K562 (cell line): ENCODE results near the gene RLN2. TPM values are rescaled to one million over a fixed set of nuclear protein-coding genes. Genes with fewer than 3 reads are reported as not detected.
"Not testable (repeated sequence)": the region's sequence is repeated elsewhere in the genome, so short reads cannot be mapped to it uniquely, and the experiment has no call there.

Experiments used
- ATAC-seq: fragments of 200-7000 bp; cut with Tn5 transposase; 3 replicates; pipeline ENCODE4 v1.9.1; 2020; ENCODE audit warnings: moderate library complexity
- Bru-seq: library from RNA; stranded (reverse); fragments of 400-500 nt; gene quantifications from one replicate; lab custom pipeline; 2021; lab: Mats Ljungman, UMichigan
- BruChase-seq, 2 experiments: library from RNA; stranded (reverse); fragments of 400-500 nt; gene quantifications; one replicate each; lab custom pipeline; 2021; lab: Mats Ljungman, UMichigan
- BruUV-seq: library from RNA; stranded (reverse); fragments of 400-500 nt; replicated peaks from 2 replicates; lab custom pipeline; 2021; lab: Mats Ljungman, UMichigan
- CTCF ChIA-PET: fragments of 300-600 bp; formaldehyde crosslinking; extraction: SDS; loops from one replicate; lab custom pipeline; 2021; ENCODE audit warnings: low intra/inter-chr PET ratio; lab: Yijun Ruan, JAX
- POLR2A ChIA-PET: fragments of 300-600, 350-650 bp; sonication (Branson Sonifier 250); formaldehyde crosslinking; extraction: SDS; loops from one replicate; lab custom pipeline; 2021; ENCODE audit warnings: antibody characterized with exemption, inconsistent platforms; lab: Yijun Ruan, JAX
- DNase-seq, 4 experiments: peaks; one replicate each; pipeline versions ENCODE4 v3.0.0 to v3.0.0-alpha.2; 2011 to 2018; ENCODE audit warnings: low spot score in 3 of 4, mixed read lengths in 3 of 4; ENCODE audit errors: extremely low read depth in 1 of 4
- FAIRE-seq: peaks from 2 replicates; lab custom pipeline; 2011; peaks lifted over from hg19 to GRCh38; lab: Jason Lieb, UNC
- H2AFZ ChIP-seq: 2 replicates; pipeline ENCODE4 v1.6.0; 2011; ENCODE audit warnings: low read depth, low read length, control low read depth, inconsistent platforms
- H3K27ac ChIP-seq: fragments of 200-600 bp; 3 replicates; pipeline ENCODE4 v1.8.0; 2011; ENCODE audit warnings: low read depth, mild to moderate bottlenecking, control low read depth, inconsistent platforms, low read length, moderate library complexity, mixed read lengths; ENCODE audit errors: extremely low read depth
- H3K27me3 ChIP-seq, 2 experiments: fragments of 300-600 bp in 1 of 2; 2 replicates in 1 of 2; 3 replicates in 1 of 2; pipeline versions ENCODE4 v1.6.0 to v1.8.0; 2011; ENCODE audit warnings: inconsistent platforms in 2 of 2, low read length in 2 of 2, mild to moderate bottlenecking in 1 of 2, mixed read lengths in 1 of 2, moderate library complexity in 1 of 2; ENCODE audit not compliant: control insufficient read depth in 2 of 2, insufficient read depth in 2 of 2
- H3K36me3 ChIP-seq: fragments of 300-600 bp; 3 replicates; pipeline ENCODE4 v1.8.0; 2011; ENCODE audit warnings: mild to moderate bottlenecking, low read length, inconsistent platforms; ENCODE audit not compliant: control insufficient read depth, insufficient read depth
- H3K4me1 ChIP-seq, 2 experiments: fragments of 200-600 bp in 1 of 2; replicated peaks in 1 of 2; 2 replicates in 1 of 2; 3 replicates in 1 of 2; pipeline versions ENCODE4 v1.5.1 to v1.8.0; 2011; ENCODE audit warnings: inconsistent platforms in 2 of 2, low read length in 2 of 2, mild to moderate bottlenecking in 1 of 2, mixed read lengths in 1 of 2, moderate library complexity in 1 of 2; ENCODE audit not compliant: control insufficient read depth in 2 of 2, insufficient read depth in 2 of 2
- H3K4me2 ChIP-seq: 2 replicates; pipeline ENCODE4 v1.6.1; 2011; ENCODE audit warnings: low read length, control low read depth, inconsistent platforms, mixed read lengths; ENCODE audit not compliant: insufficient read depth
- H3K4me3 ChIP-seq: fragments of 200-600 bp; sonication (generic), shearing (Covaris generic); 2 replicates; pipeline ENCODE4 v1.5.1; 2016; ENCODE audit warnings: control low read depth, inconsistent platforms
- H3K79me2 ChIP-seq: fragments of 200-600 bp; 3 replicates; pipeline ENCODE4 v1.8.0; 2011; ENCODE audit warnings: low read length, inconsistent platforms; ENCODE audit not compliant: control insufficient read depth, insufficient read depth
- H3K9ac ChIP-seq, 2 experiments: 2 replicates each; pipeline versions ENCODE4 v1.6.0 to v1.6.1; 2011; ENCODE audit warnings: low read depth in 2 of 2, low read length in 2 of 2, control low read depth in 1 of 2, inconsistent platforms in 1 of 2, mild to moderate bottlenecking in 1 of 2, mixed read lengths in 1 of 2; ENCODE audit not compliant: insufficient read depth in 1 of 2
- H3K9me1 ChIP-seq: one replicate; pipeline ENCODE4 v1.6.0; 2011; ENCODE audit warnings: inconsistent platforms, mild to moderate bottlenecking, low read length, moderate library complexity; ENCODE audit not compliant: control insufficient read depth, insufficient read depth
- H3K9me3 ChIP-seq: replicated peaks from 2 replicates; pipeline ENCODE4 v1.5.1; 2011; ENCODE audit warnings: low read depth, low read length, inconsistent platforms; ENCODE audit not compliant: control insufficient read depth, insufficient read depth
- H4K20me1 ChIP-seq: replicated peaks from 2 replicates; pipeline ENCODE4 v1.6.1; 2011; ENCODE audit warnings: low read length, inconsistent platforms, mixed read lengths; ENCODE audit not compliant: control insufficient read depth, insufficient read depth
- WGBS: fragments of 100-300 bp; shearing (Covaris generic); methylation state at CpG from one replicate; pipeline ENCODE4 v1.1.6; 2016; ENCODE audit warnings: low coverage, mixed read lengths; ENCODE audit not compliant: insufficient coverage; ENCODE audit errors: missing lambda C conversion rate; 5-methylcytosine and 5-hydroxymethylcytosine counted together
- in situ Hi-C: fragments of 300-500 bp; cut with MboI; formaldehyde crosslinking; loops from 4 replicates; pipeline ENCODE4 v1.15.0; 2018; ENCODE audit warnings: inconsistent platforms, mixed read lengths
- intact Hi-C: fragments of 100-400 bp; cut with micrococcal nuclease; formaldehyde crosslinking; loops from 2 replicates; pipeline ENCODE4 v1.14.2; 2022
- long read RNA-seq, 3 experiments: library from polyadenylated mRNA in 2 of 3; library from RNA in 1 of 3; unstranded in 2 of 3; stranded (forward) in 1 of 3; transcript quantifications; one replicate each; pipeline ENCODE4 v2.0.0, GENCODE V29; 2019 to 2022
- polyA minus RNA-seq, 3 experiments: library from RNA; depleted of rRNA, polyadenylated mRNA; stranded (reverse); fragments of >200 nt; gene quantifications; 2 replicates each; pipeline ENCODE4 v1.2.3, GENCODE V29; 2011
- polyA plus RNA-seq, 8 experiments: library from polyadenylated mRNA; depleted of rRNA in 4 of 8; stranded (reverse) in 5 of 8; unstranded in 3 of 8; fragments of >200 nt; fragmentation: Nextera tagmentation in 2 of 8; fragmentation: Illumina TruSeq in 1 of 8; extraction: Ambion mirVana in 2 of 8; extraction: Trizol in 1 of 8; gene quantifications; 2 replicates each; pipeline versions ENCODE4 v1.2.1 to v1.2.3, GENCODE V29; 2011 to 2014; ENCODE audit warnings: inconsistent platforms in 1 of 8, missing spikeins in 1 of 8
- total RNA-seq, 7 experiments: library from RNA; depleted of rRNA in 6 of 7; stranded (reverse); fragments of >200 nt in 6 of 7; fragmentation: Illumina TruSeq in 2 of 7; extraction: Trizol in 2 of 7; gene quantifications; 2 replicates each; pipeline versions ENCODE4 v1.2.1 to v1.2.3, GENCODE V29; 2011 to 2021; ENCODE audit warnings: low replicate concordance in 1 of 7

RLN2 gene
- not detected in 2 replicates for total RNA-seq (2011; cell fraction: chromatin; rRNA removed; ENCODE audit: low replicate concordance)
- total RNA-seq (2011; cell fraction: nucleolus; rRNA removed), result not detected in 2 replicates
- total RNA-seq (2011; cell fraction: nucleoplasm; rRNA removed), result not detected in 2 replicates
- not detected in 2 replicates for total RNA-seq (2014; rRNA removed)
- not detected in 2 replicates for total RNA-seq (2014; rRNA removed; fragmentation: Illumina TruSeq; extraction: Trizol)
- not detected in 2 replicates for total RNA-seq (2015; rRNA removed; fragmentation: Illumina TruSeq; extraction: Trizol)
- total RNA-seq (2021), result not detected in 2 replicates
- not detected in 2 replicates for polyA plus RNA-seq (2011; rRNA removed)
- not detected in 2 replicates for polyA plus RNA-seq (2011; cell fraction: cytosol; rRNA removed)
- not detected in 2 replicates for polyA plus RNA-seq (2011; cell fraction: nucleus; rRNA removed)
- not detected in 2 replicates for polyA plus RNA-seq (2012)
- polyA plus RNA-seq (2014; fragmentation: Illumina TruSeq; extraction: Trizol), result not detected in 2 replicates
- polyA plus RNA-seq (2014; fragmentation: Nextera tagmentation; extraction: Ambion mirVana), result under 1 TPM; 0.08 to 0.17 TPM
- polyA plus RNA-seq (2014; rRNA removed), result not detected in 2 replicates
- not detected in 2 replicates for polyA minus RNA-seq (2011; rRNA and poly(A)+ RNA removed)
- polyA minus RNA-seq (2011; cell fraction: cytosol; rRNA and poly(A)+ RNA removed), result not detected in 2 replicates
- not detected in 2 replicates for polyA minus RNA-seq (2011; cell fraction: nucleus; rRNA and poly(A)+ RNA removed)
- Bru-seq, nascent RNA, result percentile 13 among the genes with signal in this experiment
- BruChase-seq, experiment 1, labeled RNA remaining after a 2-hour chase, result percentile 13 among the genes with signal in this experiment
- BruChase-seq, experiment 2, labeled RNA remaining after a 6-hour chase, result percentile 13 among the genes with signal in this experiment
- long read RNA-seq, experiment 1, result 0 reads
- long read RNA-seq, experiment 2, result 0 reads
- long read RNA-seq, experiment 3, result 0 reads

GRCh38 chr9:5303840-5304795 lies at the start of gene RLN2:
Gene RLN2 (minus strand): TSS chr9:5304716. CDS start chr9:5304580, 136 bp downstream.
- not testable (repeated sequence) for DNase-seq, H3K4me2 ChIP-seq, H2AFZ ChIP-seq

More at GRCh38 chr9:5303840-5304795, at the start of gene RLN2:
- WGBS, result 0% methylated on average over 2 of the region's 50 CpGs
- POLR2A ChIA-PET, H3K9me3 ChIP-seq, CTCF ChIA-PET, H3K27me3 ChIP-seq, H3K9me1 ChIP-seq, H3K79me2 ChIP-seq, BruUV-seq, H3K4me3 ChIP-seq, H3K27ac ChIP-seq, H3K36me3 ChIP-seq, intact Hi-C loops, H4K20me1 ChIP-seq, H3K9ac ChIP-seq, H3K4me1 ChIP-seq: not testable (repeated sequence)
- ATAC-seq (peak; percentile 96), FAIRE-seq (peak; percentile 58)
- in situ Hi-C loops, result loop anchor here (5.0 kb wide), 1 partner anchor 33 kb away; the partner anchor contains the start of gene RLN1
